Left renal pelvis (tissue), 4 donors: ENCODE data around the gene MBD6. TPM values are rescaled to one million over a fixed set of nuclear protein-coding genes. Genes with fewer than 3 reads are reported as not detected.
"Not testable (repeated sequence)": the region's sequence is repeated elsewhere in the genome, so short reads cannot be mapped to it uniquely, and the experiment has no call there.

Experiments
- DNase-seq, 4 donors: peaks; one replicate each; pipeline ENCODE4 v3.0.0-alpha.2; 2013; ENCODE audit warnings: low read depth in 4 of 4, low spot score in 3 of 4
- polyA plus RNA-seq, 4 donors: library from polyadenylated mRNA; unstranded; fragments of 120-200 nt; gene quantifications; one replicate each; pipeline ENCODE4 v1.2.1, GENCODE V29; 2013; ENCODE audit not compliant: insufficient read length in 4 of 4

MBD6 gene
- polyA plus RNA-seq, 4 donors: 52.6 to 99.8 (median 61.2) TPM

GRCh38 chr12:57487597-57488401, 34.8 kb upstream of the MBD6 start, which contains the start of gene MARS1:
TSS of gene MARS1 (plus strand) at chr12:57488068. CDS start at chr12:57488091, 23 bp downstream.
- DNase-seq: peak; percentile 88 to 93 (median 90)

- DNase-seq: no peak
These were observed 34.0 kb upstream of the MBD6 start for GRCh38 chr12:57488402-57489156.

DNA sequence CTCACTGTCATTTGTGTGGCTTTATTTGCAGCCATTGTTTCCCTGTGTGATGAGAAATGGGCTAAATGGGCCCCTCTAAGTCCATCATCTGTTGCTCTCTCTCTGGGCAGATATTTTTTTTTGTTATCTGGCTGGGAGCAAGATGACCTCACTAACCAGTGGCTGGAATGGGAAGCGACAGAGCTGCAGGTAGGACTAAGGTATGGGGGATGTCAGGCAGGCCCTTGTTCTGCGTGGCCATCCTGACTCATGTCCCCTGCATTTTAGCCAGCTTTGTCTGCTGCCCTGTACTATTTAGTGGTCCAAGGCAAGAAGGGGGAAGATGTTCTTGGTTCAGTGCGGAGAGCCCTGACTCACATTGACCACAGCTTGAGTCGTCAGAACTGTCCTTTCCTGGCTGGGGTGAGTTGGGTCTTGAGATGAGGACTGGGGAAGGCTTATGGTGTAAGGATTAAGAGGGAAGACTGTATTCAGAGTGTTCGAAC, 33.4 kb upstream of the MBD6 start:
- no peak for DNase-seq

GRCh38 chr12:57490126-57490525, 32.5 kb upstream of the MBD6 start:
- DNase-seq: no peak

DNA sequence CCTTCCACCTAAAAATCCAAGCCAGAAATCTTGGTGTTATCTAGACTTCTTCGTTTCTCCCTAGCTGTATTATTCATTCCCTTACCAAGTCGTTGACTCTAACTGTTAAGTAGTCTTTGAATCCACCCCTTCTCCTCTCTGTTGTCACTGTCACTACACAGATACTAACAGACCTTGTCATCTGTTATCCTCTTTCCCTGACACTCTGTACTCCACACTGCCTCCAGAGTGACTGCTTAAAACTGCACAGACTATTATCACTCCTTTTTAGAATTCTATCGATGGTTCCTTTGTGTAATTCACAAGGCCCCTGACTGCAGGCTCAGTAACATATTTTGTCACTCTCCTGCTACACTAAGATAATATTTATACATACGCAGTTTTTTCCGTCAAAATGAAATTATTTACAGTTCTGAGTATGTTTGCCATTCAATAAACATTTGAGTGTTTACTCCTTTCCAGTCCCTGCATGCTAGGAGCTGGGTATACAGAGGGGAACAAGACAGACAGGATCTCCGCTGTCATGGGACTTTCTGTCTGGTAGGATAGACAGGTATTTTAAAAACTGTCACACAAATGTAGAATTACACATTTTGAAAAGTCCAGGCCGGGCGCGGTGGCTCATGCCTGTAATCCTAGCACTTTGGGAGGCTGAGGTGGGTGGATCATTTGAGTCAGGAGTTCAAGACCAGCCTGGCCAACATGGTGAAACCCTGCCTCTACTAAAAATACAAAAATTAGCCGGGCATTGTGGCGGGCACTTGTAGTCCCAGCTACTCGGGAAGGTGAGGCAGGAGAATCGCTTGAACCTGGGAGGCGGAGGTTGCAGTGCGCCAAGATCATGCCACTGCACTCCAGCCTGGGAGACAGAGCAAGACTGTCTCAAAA, 31.0 kb upstream of the MBD6 start:
- DNase-seq: no peak

- DNase-seq: not testable (repeated sequence)
These were observed 27.4 kb upstream of the MBD6 start for GRCh38 chr12:57495051-57495701.

- DNase-seq: no peak
These were observed 25.8 kb upstream of the MBD6 start for GRCh38 chr12:57496822-57497221.

- DNase-seq: no peak
These were observed 25.1 kb upstream of the MBD6 start for GRCh38 chr12:57497223-57498131.

DNA sequence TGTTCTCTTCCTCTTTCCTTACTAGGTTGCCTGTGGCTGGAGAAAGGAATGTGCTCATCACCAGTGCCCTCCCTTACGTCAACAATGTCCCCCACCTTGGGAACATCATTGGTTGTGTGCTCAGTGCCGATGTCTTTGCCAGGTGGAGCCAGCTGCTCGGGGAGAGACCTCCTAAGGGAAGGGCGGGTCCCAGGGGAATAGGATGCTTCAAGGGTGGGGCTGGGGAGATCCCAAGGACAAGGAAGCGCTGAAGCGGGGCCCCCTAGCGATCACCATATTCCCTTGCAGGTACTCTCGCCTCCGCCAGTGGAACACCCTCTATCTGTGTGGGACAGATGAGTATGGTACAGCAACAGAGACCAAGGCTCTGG, 24.5 kb upstream of the MBD6 start:
- no peak for DNase-seq

DNA sequence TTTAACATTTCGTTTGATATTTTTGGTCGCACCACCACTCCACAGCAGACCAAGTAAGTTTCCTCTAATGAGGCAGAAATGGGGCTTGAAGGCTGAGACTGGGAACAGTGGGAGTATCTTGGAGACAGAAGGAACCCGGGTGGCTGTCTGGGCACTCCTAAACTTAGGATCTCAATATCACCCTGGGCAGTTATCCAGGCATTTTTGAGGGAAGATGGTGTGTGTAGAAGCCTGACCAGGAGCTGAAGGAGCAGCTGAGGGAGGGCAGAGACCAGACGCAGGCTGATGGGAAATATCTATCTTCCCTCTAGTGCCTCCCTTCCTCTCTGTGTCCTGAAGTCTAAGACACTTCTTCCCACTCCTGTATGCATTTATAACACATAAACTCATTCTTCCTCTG, 24.1 kb upstream of the MBD6 start:
- no peak for DNase-seq

- DNase-seq: no peak
These were observed 22.4 kb upstream of the MBD6 start for GRCh38 chr12:57500213-57500612.

DNA sequence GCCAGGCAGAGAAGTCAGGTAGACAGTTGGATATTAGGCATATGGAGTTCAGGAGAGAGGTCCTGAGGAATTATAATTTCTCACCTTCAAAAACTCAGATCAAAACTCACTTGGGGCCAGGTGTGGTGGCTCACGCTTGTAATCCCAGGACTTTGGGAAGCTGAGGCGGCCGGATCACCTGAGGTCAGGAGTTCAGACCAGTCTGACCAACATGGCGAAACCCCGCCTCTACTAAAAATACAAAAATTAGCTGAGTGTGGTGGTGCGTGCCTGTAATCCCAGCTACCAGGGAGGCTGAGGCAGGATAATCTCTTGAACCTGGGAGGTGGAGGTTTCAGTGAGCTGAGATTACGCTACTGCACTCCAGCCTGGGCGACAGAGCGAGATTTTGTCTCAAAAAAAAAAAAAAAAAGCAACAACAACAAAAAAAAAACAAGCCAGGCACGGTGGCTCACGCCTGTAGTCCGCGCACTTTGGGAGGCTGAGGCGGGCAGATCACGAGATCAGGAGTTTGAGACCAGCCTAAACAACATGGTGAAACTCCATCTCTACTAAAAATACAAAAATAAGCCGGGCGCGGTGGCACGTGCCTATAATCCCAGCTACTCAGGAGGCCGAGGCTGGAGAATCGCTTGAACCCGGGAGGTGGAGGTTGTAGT, 20.2 kb upstream of the MBD6 start:
- DNase-seq: not testable (repeated sequence)

DNA sequence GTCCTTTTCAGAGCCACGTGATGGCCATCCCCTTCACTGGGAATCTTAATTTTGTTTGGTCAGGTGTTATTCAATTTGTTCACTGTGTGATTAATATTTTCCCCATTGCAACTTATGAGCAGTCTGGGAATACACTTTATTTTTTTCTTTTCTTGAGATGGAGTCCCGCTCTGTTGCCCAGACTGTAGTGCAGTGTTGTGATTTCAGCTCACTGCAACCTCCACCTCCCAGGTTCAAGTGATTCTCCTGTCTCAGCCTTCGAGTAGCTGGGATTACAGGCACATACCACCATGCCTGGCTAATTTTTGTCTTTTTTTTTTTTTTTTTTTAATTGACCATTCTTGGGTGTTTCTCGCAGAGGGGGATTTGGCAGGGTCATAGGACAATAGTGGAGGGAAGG, 16.1 kb upstream of the MBD6 start:
- not testable (repeated sequence) for DNase-seq

DNA sequence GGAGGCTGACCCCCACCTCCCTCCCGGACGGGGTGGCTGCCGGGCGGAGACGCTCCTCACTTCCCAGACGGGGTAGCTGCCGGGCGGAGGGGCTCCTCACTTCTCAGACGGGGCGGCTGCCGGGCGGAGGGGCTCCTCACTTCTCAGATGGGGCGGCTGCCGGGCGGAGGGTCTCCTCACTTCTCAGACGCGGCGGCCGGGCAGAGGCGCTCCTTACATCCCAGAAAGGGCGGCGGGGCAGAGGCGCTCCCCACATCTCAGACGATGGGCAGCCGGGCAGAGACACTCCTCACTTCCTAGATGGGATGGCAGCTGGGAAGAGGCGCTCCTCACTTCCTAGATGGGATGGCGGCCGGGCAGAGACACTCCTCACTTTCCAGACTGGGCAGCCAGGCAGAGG, 14.8 kb upstream of the MBD6 start:
- not testable (repeated sequence) for DNase-seq

DNA sequence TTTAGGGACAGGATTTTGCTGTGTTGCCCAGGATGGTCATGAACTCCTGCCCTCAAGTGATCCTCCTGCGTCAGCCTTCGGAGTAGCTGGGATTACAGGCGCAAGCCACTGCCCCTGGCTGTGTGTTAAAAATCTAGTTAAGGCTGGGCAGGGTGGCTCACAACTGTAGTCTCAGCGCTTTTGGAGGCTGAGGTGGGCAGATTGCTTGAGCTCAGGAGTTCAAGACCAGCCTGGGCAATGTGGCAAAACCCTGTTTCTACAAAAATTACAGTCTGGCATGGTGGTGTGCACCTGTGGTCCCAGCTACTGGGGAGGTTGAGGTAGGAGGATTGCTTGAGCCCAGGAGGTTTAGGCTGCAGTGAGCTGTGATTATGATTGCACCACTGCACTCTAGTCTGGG, 11.5 kb upstream of the MBD6 start:
- DNase-seq: no peak

DNA sequence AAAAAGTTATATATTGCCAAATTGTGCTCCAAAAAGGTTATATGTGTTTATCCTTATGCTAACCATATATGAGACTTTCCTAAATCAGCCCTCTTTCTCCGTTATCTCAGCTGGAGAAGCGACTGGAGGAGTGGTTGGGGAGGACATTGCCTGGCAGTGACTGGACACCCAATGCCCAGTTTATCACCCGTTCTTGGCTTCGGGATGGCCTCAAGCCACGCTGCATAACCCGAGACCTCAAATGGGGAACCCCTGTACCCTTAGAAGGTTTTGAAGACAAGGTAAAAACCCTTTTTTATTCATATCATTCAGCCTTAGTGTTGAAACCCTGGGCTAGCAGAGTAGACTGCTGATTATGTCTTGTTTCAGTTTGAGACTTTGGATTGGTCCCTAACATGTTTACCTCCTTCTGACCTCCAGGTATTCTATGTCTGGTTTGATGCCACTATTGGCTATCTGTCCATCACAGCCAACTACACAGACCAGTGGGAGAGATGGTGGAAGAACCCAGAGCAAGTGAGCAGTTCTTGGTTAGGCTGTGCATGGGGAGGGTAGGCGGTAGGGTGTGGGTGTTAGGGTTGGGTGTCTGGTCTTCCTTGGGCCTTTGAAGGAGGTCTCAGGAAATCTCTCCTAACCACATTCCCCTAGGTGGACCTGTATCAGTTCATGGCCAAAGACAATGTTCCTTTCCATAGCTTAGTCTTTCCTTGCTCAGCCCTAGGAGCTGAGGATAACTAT, 10.9 kb upstream of the MBD6 start:
- DNase-seq: no peak

DNA sequence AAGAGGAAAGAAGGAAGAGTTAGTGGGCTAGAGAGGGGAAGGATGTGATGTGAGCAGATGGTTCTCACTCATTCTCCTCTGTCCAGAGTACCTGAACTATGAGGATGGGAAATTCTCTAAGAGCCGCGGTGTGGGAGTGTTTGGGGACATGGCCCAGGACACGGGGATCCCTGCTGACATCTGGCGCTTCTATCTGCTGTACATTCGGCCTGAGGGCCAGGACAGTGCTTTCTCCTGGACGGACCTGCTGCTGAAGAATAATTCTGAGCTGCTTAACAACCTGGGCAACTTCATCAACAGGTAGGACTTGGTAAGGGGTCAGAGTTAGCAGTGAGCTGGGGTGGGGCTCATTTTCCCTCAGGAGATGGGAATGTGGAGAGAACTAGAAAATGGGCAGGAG, 10.0 kb upstream of the MBD6 start:
- no peak for DNase-seq

- no peak for DNase-seq
These were observed 9.4 kb upstream of the MBD6 start for GRCh38 chr12:57513266-57513665.
